Left lung (tissue), 10 donors: Measurements from ENCODE around the gene LRRC3. TPM values are rescaled to one million over a fixed set of nuclear protein-coding genes. Genes with fewer than 3 reads are reported as not detected.
A peak's percentile ranks its signal among the peaks of the same experiment; 100 is the strongest.

Source experiments
- ATAC-seq: fragments of 200-7000 bp; cut with Tn5 transposase; one replicate; pipeline ENCODE4 v1.9.1; 2020; ENCODE audit warnings: moderate library complexity
- DNase-seq, 4 donors: peaks; one replicate each; pipeline ENCODE4 v3.0.0-alpha.2; 2013 to 2020
- H3K27ac ChIP-seq, 2 donors: fragments of 200-600 bp; sonication (generic) in 1 of 2; one replicate each; pipeline versions ENCODE4 v1.5.0 to v1.8.0; 2020 to 2021
- H3K27me3 ChIP-seq, 2 donors: fragments of 200-600 bp; sonication (generic) in 1 of 2; one replicate each; pipeline versions ENCODE4 v1.5.0 to v1.8.0; 2020 to 2021
- H3K36me3 ChIP-seq, 2 donors: fragments of 200-600 bp; sonication (generic) in 1 of 2; one replicate each; pipeline versions ENCODE4 v1.5.0 to v1.8.0; 2020 to 2021
- H3K4me1 ChIP-seq, 2 donors: fragments of 200-600 bp; one replicate each; pipeline ENCODE4 v1.8.0; 2021
- H3K4me3 ChIP-seq, 2 donors: fragments of 200-600 bp; sonication (generic) in 1 of 2; one replicate each; pipeline versions ENCODE4 v1.5.0 to v1.8.0; 2020 to 2021; ENCODE audit warnings: mild to moderate bottlenecking in 1 of 2
- H3K9me3 ChIP-seq, 2 donors: fragments of 200-600 bp; sonication (generic) in 1 of 2; one replicate each; pipeline versions ENCODE4 v1.5.0 to v1.8.0; 2020 to 2021
- intact Hi-C, 2 donors: fragments of 100-400 bp; cut with DNase I; formaldehyde crosslinking; loops; one replicate each; pipeline versions ENCODE4 v1.11.2 to v1.14.2; 2022
- polyA plus RNA-seq, 6 donors: library from polyadenylated mRNA; unstranded; fragments of 120-200 nt; gene quantifications; one replicate each; pipeline ENCODE4 v1.2.1, GENCODE V29; 2013; ENCODE audit not compliant: insufficient read length in 6 of 6
- total RNA-seq, 2 donors: library from RNA; stranded (reverse); fragmentation: NEBNext Ultra II Directional; extraction: Animal tissue kit (Norgen Biotek cat#: 25700); gene quantifications; one replicate each; pipeline ENCODE4 v1.2.1, GENCODE V29; 2021
- TF ChIP-seq, protein P1 (sequence below), 2 donors: fragments of 200-600 bp; sonication (generic) in 1 of 2; IDR thresholded peaks; one replicate each; pipeline versions ENCODE4 v1.5.0 to v1.8.0; 2021; ENCODE audit warnings: antibody characterized with exemption in 2 of 2
- donor health status: DM: no; HTN: yes; CAD: no.
- donor health status: DM: no; HTN: no; CAD: no.

Gene LRRC3
- total and polyA plus RNA-seq, 8 donors = 2.4 to 7.0 (median 6.0) TPM

DNA sequence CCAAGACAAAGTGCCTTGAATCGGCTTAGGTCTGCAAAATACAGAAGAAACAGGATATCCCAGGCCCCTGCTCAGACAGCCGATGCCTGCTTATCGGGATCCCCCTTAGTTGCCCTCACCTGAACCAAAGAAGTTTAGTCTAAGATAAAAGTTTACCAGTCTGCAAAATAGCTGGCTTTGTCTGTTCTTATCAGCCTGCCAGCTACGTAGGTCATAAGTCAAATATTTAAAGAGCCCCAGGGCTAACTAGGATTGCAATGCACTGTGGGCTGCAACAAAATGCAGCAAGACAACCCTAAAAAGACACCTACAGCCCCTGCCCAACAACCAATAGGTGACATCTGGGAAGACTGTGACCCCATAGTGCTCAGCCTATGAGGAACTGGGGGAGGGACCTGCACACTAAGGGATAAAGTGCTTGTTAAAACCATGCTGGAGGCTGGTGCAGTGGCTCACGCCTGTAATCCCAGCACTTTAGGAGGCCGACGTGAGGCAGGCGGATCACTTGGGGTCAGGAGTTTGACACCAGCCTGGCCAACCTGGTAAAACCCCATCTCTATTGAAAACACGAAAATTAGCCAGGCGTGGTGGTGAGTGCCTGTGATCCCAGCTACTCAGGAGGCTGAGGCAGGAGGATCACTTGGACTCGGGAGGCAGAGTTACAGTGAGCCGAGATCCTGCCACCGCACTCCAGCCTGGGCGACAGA, 27.4 kb downstream of the LRRC3 start:
- H3K27ac ChIP-seq = no peak overlapping the region
- no peaks in the 10 kb centered on the region for H3K36me3 ChIP-seq
- H3K9me3 ChIP-seq = no peaks in the 10 kb centered on the region
- no peak overlapping the region for H3K4me3 ChIP-seq
- ATAC-seq (no peak), DNase-seq (no peak)
- intact Hi-C loops = no loop called here
- H3K4me1 ChIP-seq = no peaks in the 10 kb centered on the region
- TF ChIP-seq, protein P1, sequence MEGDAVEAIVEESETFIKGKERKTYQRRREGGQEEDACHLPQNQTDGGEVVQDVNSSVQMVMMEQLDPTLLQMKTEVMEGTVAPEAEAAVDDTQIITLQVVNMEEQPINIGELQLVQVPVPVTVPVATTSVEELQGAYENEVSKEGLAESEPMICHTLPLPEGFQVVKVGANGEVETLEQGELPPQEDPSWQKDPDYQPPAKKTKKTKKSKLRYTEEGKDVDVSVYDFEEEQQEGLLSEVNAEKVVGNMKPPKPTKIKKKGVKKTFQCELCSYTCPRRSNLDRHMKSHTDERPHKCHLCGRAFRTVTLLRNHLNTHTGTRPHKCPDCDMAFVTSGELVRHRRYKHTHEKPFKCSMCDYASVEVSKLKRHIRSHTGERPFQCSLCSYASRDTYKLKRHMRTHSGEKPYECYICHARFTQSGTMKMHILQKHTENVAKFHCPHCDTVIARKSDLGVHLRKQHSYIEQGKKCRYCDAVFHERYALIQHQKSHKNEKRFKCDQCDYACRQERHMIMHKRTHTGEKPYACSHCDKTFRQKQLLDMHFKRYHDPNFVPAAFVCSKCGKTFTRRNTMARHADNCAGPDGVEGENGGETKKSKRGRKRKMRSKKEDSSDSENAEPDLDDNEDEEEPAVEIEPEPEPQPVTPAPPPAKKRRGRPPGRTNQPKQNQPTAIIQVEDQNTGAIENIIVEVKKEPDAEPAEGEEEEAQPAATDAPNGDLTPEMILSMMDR (IDR thresholded peaks at IDR 0.05) = no peak
- no peaks in the 10 kb centered on the region for H3K27me3 ChIP-seq

DNA sequence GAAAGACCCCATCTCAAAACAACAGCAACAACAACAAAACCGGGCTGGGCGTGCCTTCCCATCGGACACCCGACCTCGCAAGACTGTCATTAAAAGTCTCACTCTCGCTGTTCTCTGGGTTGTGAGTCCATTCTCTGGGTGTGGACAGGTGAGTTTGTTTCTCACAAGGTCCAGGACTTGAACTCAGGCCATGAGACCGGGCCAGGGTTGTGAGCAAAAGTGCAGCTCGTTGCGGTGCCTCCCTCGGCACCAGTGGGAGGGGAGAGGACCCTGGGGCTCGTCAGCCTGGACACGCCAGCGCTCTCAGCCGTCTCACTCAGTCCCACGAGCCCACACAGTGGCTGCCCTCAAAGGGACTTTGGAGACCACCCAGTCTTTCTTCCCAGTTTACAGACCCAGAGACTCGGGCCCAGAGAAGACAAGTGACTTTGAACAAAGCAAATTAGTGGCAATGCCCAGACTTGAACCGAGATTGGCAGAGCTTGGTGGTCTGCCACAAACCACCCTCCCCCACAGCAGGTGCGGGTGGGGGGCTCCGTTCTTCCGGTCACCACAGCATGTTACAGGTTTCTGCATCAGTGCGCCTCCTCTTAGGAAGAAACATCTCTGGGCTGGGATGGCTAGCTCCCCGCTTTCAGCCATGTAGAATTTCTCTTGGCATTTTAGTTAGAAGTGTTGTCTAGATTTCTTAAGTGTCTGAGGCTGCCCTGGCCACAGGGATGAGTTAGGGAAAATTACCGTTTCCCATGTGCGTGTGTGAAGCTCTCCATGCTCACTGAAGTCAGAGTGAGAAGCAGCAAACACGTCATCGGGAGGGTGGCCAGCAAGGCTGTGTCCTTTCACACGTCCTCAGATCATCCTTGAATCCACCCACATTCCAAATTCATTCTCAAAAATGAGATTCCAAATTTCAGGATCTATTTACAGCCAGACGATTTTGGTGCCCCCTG, 28.3 kb downstream of the LRRC3 start:
- no peak overlapping the region for H3K27ac ChIP-seq
- H3K27me3 ChIP-seq = no peaks in the 10 kb centered on the region
- no peak overlapping the region for H3K4me3 ChIP-seq
- TF ChIP-seq, protein P1 (IDR thresholded peaks at IDR 0.05) = no peak
- no peaks in the 10 kb centered on the region for H3K36me3 ChIP-seq
- H3K4me1 ChIP-seq = no peaks in the 10 kb centered on the region
- intact Hi-C loops = no loop called here
- DNase-seq (no peak), ATAC-seq (no peak)
- peaks cover 0 to 4% of the 10 kb centered on the region in 2 donors for H3K9me3 ChIP-seq

DNA sequence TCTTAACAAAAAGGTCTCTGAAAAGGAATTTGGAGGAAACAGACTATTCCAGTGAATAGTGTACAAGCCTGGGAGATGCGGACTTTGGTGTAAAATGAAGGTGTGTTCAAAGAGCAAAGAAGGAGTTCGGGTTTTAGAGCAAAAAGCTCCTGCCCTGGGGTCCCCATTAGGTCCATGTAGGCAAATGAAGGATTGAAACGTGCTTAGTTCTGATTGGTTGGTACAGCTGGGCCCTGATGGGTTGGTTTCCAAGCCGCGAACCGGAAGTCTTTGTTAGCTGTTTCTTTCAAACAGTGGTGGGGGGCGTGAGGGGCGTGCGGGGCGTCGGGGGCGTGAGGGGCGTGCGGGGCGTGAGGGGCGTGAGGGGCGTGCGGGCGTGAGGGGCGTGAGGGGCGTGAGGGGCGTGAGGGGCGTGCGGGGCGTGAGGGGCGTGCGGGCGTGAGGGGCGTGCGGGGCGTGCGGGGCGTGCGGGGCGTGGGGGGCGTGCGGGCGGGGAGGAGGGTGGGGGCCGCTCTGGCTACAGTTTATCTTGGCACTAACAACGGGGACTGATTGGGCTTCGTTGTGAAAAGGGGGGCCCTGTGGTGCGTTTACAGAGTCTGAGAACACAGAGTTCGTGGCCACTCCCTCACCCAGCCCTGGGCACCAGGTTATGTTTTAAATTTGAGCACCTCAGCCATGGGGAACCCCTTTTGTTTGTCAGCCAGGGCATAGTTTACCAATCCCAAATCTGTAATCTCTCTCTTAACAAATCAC, 29.4 kb downstream of the LRRC3 start:
- intact Hi-C loops = no loop called here
- Histone ChIP-seq H3K36me3 (no peaks in the 10 kb centered on the region), H3K27me3 (no peaks in the 10 kb centered on the region), H3K4me1 (no peaks in the 10 kb centered on the region), H3K9me3 (peaks cover 0 to 4% of the 10 kb centered on the region in 2 donors), H3K4me3 (no peak overlapping the region), H3K27ac (no peak overlapping the region)
- ATAC-seq = no peak
- TF ChIP-seq, protein P1 (IDR thresholded peaks at IDR 0.05) = no peak
- DNase-seq = no peak

DNA sequence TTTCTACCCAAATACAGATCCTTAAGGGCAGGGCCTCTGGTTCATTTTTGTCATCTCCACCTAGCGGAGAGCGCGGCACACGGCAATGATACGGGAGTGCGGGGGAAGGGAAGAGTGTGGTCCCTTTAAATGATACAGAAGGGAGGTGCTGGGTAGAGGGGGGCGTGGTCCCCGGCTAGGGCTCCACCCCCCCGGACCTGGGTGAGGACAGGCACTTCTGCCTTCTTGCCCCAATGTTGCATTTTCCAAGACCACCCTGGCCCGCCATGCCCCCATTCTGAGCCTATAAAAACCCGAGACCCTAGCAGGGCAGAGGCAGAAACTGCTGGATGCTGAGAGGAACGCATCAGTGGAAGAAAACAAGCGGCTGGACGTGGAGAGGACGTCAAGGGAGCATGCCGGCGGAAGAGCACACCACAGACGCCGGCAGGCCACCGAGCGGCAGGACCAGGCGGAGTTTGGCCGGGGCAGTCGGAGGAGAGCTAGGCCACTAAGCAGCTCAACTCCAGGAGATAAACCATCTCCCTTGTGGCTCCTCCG, 30.0 kb downstream of the LRRC3 start:
- DNase-seq (peak in 1 of 4 donors; percentile 54), ATAC-seq (peak; percentile 94)
- H3K27me3 ChIP-seq = no peaks in the 10 kb centered on the region
- peaks cover 0 to 4% of the 10 kb centered on the region in 2 donors for H3K9me3 ChIP-seq
- no peaks in the 10 kb centered on the region for H3K36me3 ChIP-seq
- H3K27ac ChIP-seq = peak overlapping the region in 1 of 2 donors; percentile 50
- intact Hi-C loops = no loop called here
- H3K4me1 ChIP-seq = no peaks in the 10 kb centered on the region
- TF ChIP-seq, protein P1 (IDR thresholded peaks at IDR 0.05) = peak in 1 of 2 donors; percentile 17
- peak overlapping the region; percentile 21 for H3K4me3 ChIP-seq
